HepG2 (cell line): ENCODE measurements around the gene TSNAX. TPM values are rescaled to one million over a fixed set of nuclear protein-coding genes. Genes with fewer than 3 reads are reported as not detected.

ENCODE experiments used
- ATAC-seq: fragments of 200-7000 bp; cut with Tn5 transposase; 3 replicates; pipeline ENCODE4 v1.9.1; 2020; ENCODE audit warnings: mild to moderate bottlenecking, moderate library complexity
- BruUV-seq: library from RNA; stranded (reverse); fragments of 400-500 nt; replicated peaks from 2 replicates; lab custom pipeline; 2021; lab: Mats Ljungman, UMichigan
- CTCF ChIA-PET: fragments of 300-600 bp; formaldehyde crosslinking; extraction: SDS; loops from one replicate; lab custom pipeline; 2021; ENCODE audit warnings: low total read pairs, inconsistent platforms, low intra/inter-chr PET ratio; lab: Yijun Ruan, JAX
- POLR2A ChIA-PET: fragments of 350-600 bp; sonication (Branson Sonifier 250); formaldehyde crosslinking; loops from one replicate; lab custom pipeline; 2020; ENCODE audit warnings: antibody characterized with exemption, inconsistent platforms; lab: Yijun Ruan, JAX
- DNase-seq: peaks from one replicate; pipeline ENCODE4 v3.0.0-alpha.2; 2015; ENCODE audit warnings: low spot score
- FAIRE-seq: peaks from 3 replicates; lab custom pipeline; 2011; peaks lifted over from hg19 to GRCh38; lab: Jason Lieb, UNC
- H2AFZ ChIP-seq: one replicate; pipeline ENCODE4 v1.6.1; 2011; ENCODE audit warnings: low read length, inconsistent platforms
- H3K27ac ChIP-seq: fragments of 300-600 bp; 3 replicates; pipeline ENCODE4 v1.8.0; 2011; ENCODE audit warnings: mixed run types, mild to moderate bottlenecking, mixed read lengths, low read length, inconsistent platforms; ENCODE audit not compliant: insufficient read depth; ENCODE audit errors: extremely low read length
- H3K27me3 ChIP-seq, 2 experiments: fragments of 200-600 bp in 1 of 2; 2 replicates in 1 of 2; 3 replicates in 1 of 2; pipeline versions ENCODE4 v1.6.0 to v1.8.0; 2011; ENCODE audit warnings: low read length in 2 of 2, mild to moderate bottlenecking in 2 of 2, moderate library complexity in 2 of 2, inconsistent platforms in 1 of 2; ENCODE audit not compliant: insufficient read depth in 2 of 2, control insufficient read depth in 1 of 2
- H3K36me3 ChIP-seq, 2 experiments: fragments of 200-600 bp in 1 of 2; replicated peaks in 1 of 2; 2 replicates in 1 of 2; 3 replicates in 1 of 2; pipeline versions ENCODE4 v1.5.1 to v1.8.0; 2011; ENCODE audit warnings: low read length in 2 of 2, inconsistent platforms in 1 of 2; ENCODE audit not compliant: insufficient read depth in 2 of 2, control insufficient read depth in 1 of 2
- H3K4me1 ChIP-seq: 2 replicates; pipeline ENCODE4 v1.5.1; 2012; ENCODE audit warnings: low read length, inconsistent platforms; ENCODE audit not compliant: insufficient read depth
- H3K4me2 ChIP-seq: 2 replicates; pipeline ENCODE4 v1.6.0; 2011; ENCODE audit warnings: low read depth, low read length, inconsistent platforms
- H3K4me3 ChIP-seq, 3 experiments: fragments of 200-600 bp in 1 of 3; sonication (generic), shearing (Covaris generic) in 1 of 3; replicated peaks in 1 of 3; 2 replicates each; pipeline ENCODE4 v1.5.1; 2011 to 2016; ENCODE audit warnings: low read length in 3 of 3, inconsistent platforms in 2 of 3, low read depth in 2 of 3, mild to moderate bottlenecking in 2 of 3, control low read depth in 1 of 3, mixed read lengths in 1 of 3; ENCODE audit not compliant: insufficient read depth in 1 of 3
- H3K79me2 ChIP-seq: one replicate; pipeline ENCODE4 v1.6.1; 2011; ENCODE audit warnings: low read length, inconsistent platforms; ENCODE audit not compliant: insufficient read depth
- H3K9ac ChIP-seq: 2 replicates; pipeline ENCODE4 v1.6.0; 2011; ENCODE audit warnings: mild to moderate bottlenecking, low read depth, low read length, inconsistent platforms; ENCODE audit not compliant: insufficient read depth
- H3K9me3 ChIP-seq: 2 replicates; pipeline ENCODE4 v1.5.1; 2012; ENCODE audit warnings: mild to moderate bottlenecking, low read length
- H4K20me1 ChIP-seq: 2 replicates; pipeline ENCODE4 v1.6.0; 2011; ENCODE audit warnings: inconsistent platforms, mild to moderate bottlenecking, low read length, moderate library complexity; ENCODE audit not compliant: insufficient read depth
- BATF2 ChIP-seq: sonication (generic); formaldehyde crosslinking; IDR thresholded peaks from 2 replicates; pipeline ENCODE4 v1.8.0; 2022; ENCODE audit warnings: mild to moderate bottlenecking, missing genetic modification reagents, moderate library complexity
- GMEB1 ChIP-seq: sonication (generic); formaldehyde crosslinking; IDR thresholded peaks from 2 replicates; pipeline ENCODE4 v1.5.1; 2020; ENCODE audit warnings: missing genetic modification reagents, mild to moderate bottlenecking, borderline replicate concordance
- GPBP1L1 ChIP-seq: sonication (generic); formaldehyde crosslinking; IDR thresholded peaks from 2 replicates; pipeline ENCODE4 v1.5.0; 2020; ENCODE audit warnings: mild to moderate bottlenecking, missing genetic modification reagents
- HIC2 ChIP-seq: sonication (generic); formaldehyde crosslinking; IDR thresholded peaks from 2 replicates; pipeline ENCODE4 v1.9.0; 2022; ENCODE audit warnings: low read depth, missing genetic modification reagents
- KLF15 ChIP-seq: sonication (generic); formaldehyde crosslinking; IDR thresholded peaks from 2 replicates; pipeline ENCODE4 v1.8.1; 2023; ENCODE audit warnings: borderline replicate concordance, mild to moderate bottlenecking, inconsistent platforms, missing genetic modification reagents, mixed read lengths
- MTF1 ChIP-seq: sonication (generic); formaldehyde crosslinking; IDR thresholded peaks from 2 replicates; pipeline ENCODE4 v1.5.0; 2020; ENCODE audit warnings: missing genetic modification reagents
- SMC3 ChIP-seq: IDR thresholded peaks from 2 replicates; pipeline ENCODE4 v1.6.1; 2011; ENCODE audit warnings: low read length, improper control_type of control experiment
- STAG1 ChIP-seq: sonication (generic); formaldehyde crosslinking; IDR thresholded peaks from 2 replicates; pipeline ENCODE4 v1.4.0; 2020; ENCODE audit warnings: missing genetic modification reagents
- THAP7 ChIP-seq: sonication (generic); formaldehyde crosslinking; IDR thresholded peaks from 2 replicates; pipeline ENCODE4 v1.8.1; 2023; ENCODE audit warnings: mild to moderate bottlenecking, missing genetic modification reagents
- TRAFD1 ChIP-seq: sonication (generic); formaldehyde crosslinking; IDR thresholded peaks from 2 replicates; pipeline ENCODE4 v1.5.1; 2020; ENCODE audit warnings: missing genetic modification reagents, mild to moderate bottlenecking, borderline replicate concordance
- ZNF234 ChIP-seq: sonication (generic); formaldehyde crosslinking; conservative IDR thresholded peaks from 2 replicates; pipeline ENCODE4 v1.5.1; 2020; ENCODE audit warnings: mild to moderate bottlenecking, missing genetic modification reagents
- ZNF3 ChIP-seq: IDR thresholded peaks from 2 replicates; pipeline ENCODE4 v1.7.0; 2017; ENCODE audit warnings: inconsistent platforms
- ZNF619 ChIP-seq: sonication (generic); formaldehyde crosslinking; IDR thresholded peaks from 2 replicates; pipeline ENCODE4 v1.4.0; 2020; ENCODE audit warnings: mild to moderate bottlenecking, missing genetic modification reagents
- ZNF770 ChIP-seq: sonication (generic); formaldehyde crosslinking; IDR thresholded peaks from 2 replicates; pipeline ENCODE4 v1.5.0; 2020; ENCODE audit warnings: mild to moderate bottlenecking, missing genetic modification reagents
- WGBS: methylation state at CpG from one replicate; pipeline ENCODE4 v1.1.6; 2017; ENCODE audit warnings: low lambda C conversion rate; 5-methylcytosine and 5-hydroxymethylcytosine counted together
- in situ Hi-C: cut with HindIII; loops from 2 replicates; pipeline ENCODE4 v1.10.0; 2017; ENCODE audit warnings: low pct_unique_long_range_greater_than_20kb; ENCODE audit not compliant: extremely low pct_ligation_motif_present
- intact Hi-C: fragments of 100-400 bp; cut with micrococcal nuclease; formaldehyde crosslinking; loops from one replicate; pipeline ENCODE4 v1.10.0; 2022; ENCODE audit not compliant: unreplicated experiment
- polyA plus RNA-seq, 8 experiments: library from polyadenylated mRNA; depleted of rRNA in 3 of 8; stranded (reverse) in 7 of 8; unstranded in 1 of 8; fragments of >200 nt; fragmentation: Illumina TruSeq in 4 of 8; extraction: Trizol in 4 of 8; gene quantifications; 2 replicates each; pipeline versions ENCODE4 v1.2.1 to v1.2.3, GENCODE V29; 2011 to 2016; ENCODE audit warnings: low read depth in 4 of 8, missing spikeins in 1 of 8, mixed read lengths in 1 of 8; ENCODE audit not compliant: insufficient read depth in 1 of 8
- total RNA-seq, 5 experiments: library from RNA; depleted of rRNA; stranded (reverse); fragments of >200 nt; fragmentation: Illumina TruSeq; extraction: Trizol; gene quantifications; 2 replicates each; pipeline ENCODE4 v1.2.3, GENCODE V29; 2016; ENCODE audit warnings: low read depth in 1 of 5

The TSNAX gene
- total and polyA plus RNA-seq, 2 of the 13 experiments (the other 11 are each of a cell fraction or from before 2014, with no cell fraction given) = 13.2 to 46.2 TPM

- no peaks in the 10 kb centered on the region for H3K79me2 ChIP-seq
- POLR2A ChIA-PET = no interaction called here
- no TSS peak for BruUV-seq
- no peaks in the 10 kb centered on the region for H3K36me3 ChIP-seq
- ATAC-seq = peak; percentile 58; the same call in 2 of the 3 replicates
- H4K20me1 ChIP-seq = no peaks in the 10 kb centered on the region
- no peak overlapping the region for H3K4me3 ChIP-seq
- H3K9me3 ChIP-seq = no peaks in the 10 kb centered on the region
- peak; percentile 47 for DNase-seq
- CTCF ChIA-PET = interaction anchor here (1.2 kb wide), 1 partner anchor 226 kb away, joined by 3 read pairs; no protein-coding TSS in a partner anchor
- 60% methylated on average over 3 of the region's 3 CpGs for WGBS
- no peak overlapping the region for H2AFZ ChIP-seq
- no peak overlapping the region for H3K4me2 ChIP-seq
- H3K27ac ChIP-seq = no peak overlapping the region
- H3K27me3 ChIP-seq = no peaks in the 10 kb centered on the region
- H3K9ac ChIP-seq = no peak overlapping the region
- H3K4me1 ChIP-seq = no peaks in the 10 kb centered on the region
- intact Hi-C loops (loop anchor here (1.0 kb wide), 1 partner anchor 226 kb away; no protein-coding TSS in a partner anchor), in situ Hi-C loops (no loop called here)
- peak; percentile 60 for FAIRE-seq
- TF ChIP-seq TRAFD1 (CRISPR knock-in tag) = no peak
- TF ChIP-seq STAG1 (CRISPR knock-in tag) = peak; percentile 80
- TF ChIP-seq SMC3 = peak; percentile 5; the same call in 1 of the 2 replicates
- no peak for TF ChIP-seq ZNF234 (CRISPR knock-in tag)
- no peak for TF ChIP-seq THAP7
- no peak for TF ChIP-seq BATF2
- no peak for TF ChIP-seq ZNF619 (CRISPR knock-in tag)
- no peak for TF ChIP-seq GPBP1L1
- no peak for TF ChIP-seq ZNF3 (CRISPR knock-in tag)
- no peak for TF ChIP-seq HIC2
- TF ChIP-seq MTF1 (CRISPR knock-in tag) = no peak
- TF ChIP-seq ZNF770 (CRISPR knock-in tag) = no peak
- TF ChIP-seq KLF15 (CRISPR knock-in tag) = no peak
- no peak for TF ChIP-seq GMEB1 (CRISPR knock-in tag)
Measured at GRCh38 chr1:231584117-231584516, 55.6 kb downstream of the TSNAX start.
